SKM-1 treated with dmso at 0.1 percent for 144 hours (cell line): Measurements from ENCODE around the gene VSIG10.
"Not testable (repeated sequence)": the region's sequence is repeated elsewhere in the genome, so short reads cannot be mapped to it uniquely, and the experiment has no call there.

Experiments
- DNase-seq: peaks from one replicate; lab custom pipeline; 2025; ENCODE audit not compliant: unreplicated experiment; lab: John Stamatoyannopoulos, UW

Gene VSIG10

GRCh38 chr12:118107694-118108093, 3.9 kb upstream of the VSIG10 start:
- DNase-seq: no peak

GRCh38 chr12:118107011-118107410, 3.2 kb upstream of the VSIG10 start:
- no peak for DNase-seq

GRCh38 chr12:118103201-118103600, 610 bp downstream of the VSIG10 start:
- no peak for DNase-seq

GRCh38 chr12:118102609-118103008, 1.2 kb downstream of the VSIG10 start:
- DNase-seq: no peak

- DNase-seq: no peak
These were observed 1.7 kb downstream of the VSIG10 start for GRCh38 chr12:118102070-118102469.

GRCh38 chr12:118101051-118101450, 2.8 kb downstream of the VSIG10 start:
- DNase-seq: no peak

GRCh38 chr12:118098911-118099671, 4.7 kb downstream of the VSIG10 start:
- no peak for DNase-seq

- no peak for DNase-seq
These were observed 5.4 kb downstream of the VSIG10 start for GRCh38 chr12:118098401-118098800.

- no peak for DNase-seq
These were observed 9.8 kb downstream of the VSIG10 start for GRCh38 chr12:118094039-118094438.

- DNase-seq: no peak
These were observed 14.0 kb downstream of the VSIG10 start for GRCh38 chr12:118089782-118090181.

GRCh38 chr12:118082161-118082560, 21.6 kb downstream of the VSIG10 start:
- no peak for DNase-seq

GRCh38 chr12:118081521-118081920, 22.3 kb downstream of the VSIG10 start:
- DNase-seq: not testable (repeated sequence)

- no peak for DNase-seq
These were observed 30.0 kb downstream of the VSIG10 start for GRCh38 chr12:118073768-118074167.

GRCh38 chr12:118070650-118071049, 33.2 kb downstream of the VSIG10 start:
- no peak for DNase-seq

GRCh38 chr12:118068445-118068844, 35.4 kb downstream of the VSIG10 start:
- DNase-seq: no peak

GRCh38 chr12:118065380-118065779, 38.4 kb downstream of the VSIG10 start:
- no peak for DNase-seq

GRCh38 chr12:118064608-118065007, 39.2 kb downstream of the VSIG10 start:
- DNase-seq: no peak

- no peak for DNase-seq
These were observed 40.0 kb downstream of the VSIG10 start for GRCh38 chr12:118063576-118064391.

GRCh38 chr12:118061873-118062843, 41.7 kb downstream of the VSIG10 start:
- no peak for DNase-seq

- DNase-seq: no peak
These were observed 42.6 kb downstream of the VSIG10 start, which contains the start of gene WSB2 for GRCh38 chr12:118061011-118061872. TSS of gene WSB2 (minus strand) at chr12:118061179. CDS start at chr12:118061048, 131 bp downstream.
